ENCODE measurements around the gene CALHM4.

Gene CALHM4

DNA sequence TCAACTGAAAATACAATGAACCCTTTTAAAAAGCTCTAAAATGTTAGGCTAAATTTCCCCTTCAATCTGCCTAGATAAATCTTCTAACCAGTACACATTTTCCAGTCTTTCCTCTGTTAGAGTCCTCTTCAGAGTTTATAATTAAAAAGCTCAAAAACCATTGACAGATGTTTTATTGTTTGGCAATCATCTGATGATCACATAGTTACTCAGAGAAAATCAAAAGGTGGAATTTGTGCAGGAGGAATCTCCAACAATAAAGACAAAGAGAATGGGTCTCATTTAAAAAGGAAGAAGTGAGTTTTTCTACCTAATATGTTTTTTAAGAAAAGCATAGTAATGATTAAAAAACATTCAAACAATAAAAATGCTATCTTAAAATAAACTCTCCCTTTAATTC, 11.1 kb upstream of the CALHM4 start:
- DNase-seq = no peak

DNA sequence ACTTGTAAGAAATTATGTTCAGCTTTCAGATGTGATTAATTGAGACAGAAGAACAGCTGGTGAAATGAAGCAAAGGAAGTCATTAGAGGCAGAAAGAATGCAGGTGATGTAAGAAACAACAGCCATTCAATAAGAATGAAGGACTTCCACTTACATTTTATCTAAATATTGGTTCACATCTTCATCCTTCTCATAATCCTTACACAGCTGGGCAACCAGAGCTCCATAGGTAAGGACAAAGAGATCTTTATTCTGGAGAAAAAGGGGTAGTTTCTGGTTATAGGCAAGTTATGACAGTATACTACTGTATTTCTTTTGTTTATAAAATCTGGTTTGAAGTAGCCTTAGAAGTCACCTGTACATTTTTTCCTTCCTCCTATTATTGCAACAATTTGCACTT, 10.4 kb upstream of the CALHM4 start:
- DNase-seq = no peak

GRCh38 chr6:116545651-116546050, 7.9 kb upstream of the CALHM4 start, which contains the start of gene TRAPPC3L:
Gene TRAPPC3L, minus strand, starts transcription at chr6:116545684. Its CDS starts 170 bp downstream, at chr6:116545514.
- DNase-seq = no peak

DNA sequence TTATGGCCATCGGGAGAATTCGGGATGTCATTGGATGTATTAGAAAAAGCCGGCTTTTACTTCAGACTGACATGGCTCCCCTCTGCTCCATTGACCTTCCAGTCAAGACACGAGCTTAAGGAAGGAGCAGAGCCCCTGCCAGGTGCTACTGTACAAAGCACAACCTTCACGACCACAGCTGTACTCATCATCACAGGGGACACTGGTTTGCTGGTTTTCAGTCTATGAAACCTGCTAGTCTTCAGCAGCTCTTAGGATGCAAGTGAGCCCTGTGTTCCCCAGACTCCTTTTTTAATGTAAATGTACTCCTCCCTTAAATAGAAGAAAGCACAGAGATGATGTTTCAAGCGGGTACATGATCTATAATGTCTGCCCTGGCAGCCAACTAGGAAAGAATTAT, 6.2 kb upstream of the CALHM4 start:
- no peak for DNase-seq

DNA sequence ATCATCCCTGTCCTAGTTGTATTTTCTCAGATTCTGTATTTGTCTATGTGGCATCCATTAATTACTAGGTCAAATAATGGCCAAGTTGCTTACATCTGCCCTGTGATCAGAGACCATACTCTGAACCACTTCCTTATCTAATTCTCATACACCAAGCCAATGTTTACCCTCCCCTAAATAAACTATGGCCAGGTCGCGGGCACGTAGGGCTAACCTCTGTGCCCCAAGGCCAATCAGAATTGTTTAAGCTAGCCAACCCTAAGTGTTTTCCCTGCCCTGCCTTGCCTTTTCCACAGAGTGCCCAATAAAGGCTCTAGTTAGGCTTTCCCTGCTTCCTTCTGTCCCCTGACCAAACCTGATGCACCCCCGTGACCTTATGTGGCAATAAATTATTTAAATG, 2.8 kb upstream of the CALHM4 start:
- DNase-seq = no peak

DNA sequence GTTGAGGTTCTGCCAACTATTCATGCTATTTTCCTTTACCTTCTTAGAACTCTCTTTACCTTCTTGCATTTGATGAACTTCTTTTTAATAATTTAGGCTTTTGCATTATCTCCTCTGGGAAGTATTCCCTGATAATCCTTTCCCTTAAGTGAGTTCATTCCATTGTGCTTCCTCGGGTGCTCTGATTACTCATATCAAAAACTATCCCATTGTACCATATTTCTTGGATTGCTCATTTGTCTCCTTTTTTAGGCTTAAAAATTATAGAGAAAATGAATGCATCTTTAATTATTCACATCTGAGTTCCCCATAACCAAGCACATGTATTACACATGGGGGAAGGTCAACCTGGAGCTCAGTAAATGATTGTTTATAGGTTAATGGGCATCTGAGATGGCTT, 2.5 kb downstream of the CALHM4 start:
- DNase-seq = no peak

DNA sequence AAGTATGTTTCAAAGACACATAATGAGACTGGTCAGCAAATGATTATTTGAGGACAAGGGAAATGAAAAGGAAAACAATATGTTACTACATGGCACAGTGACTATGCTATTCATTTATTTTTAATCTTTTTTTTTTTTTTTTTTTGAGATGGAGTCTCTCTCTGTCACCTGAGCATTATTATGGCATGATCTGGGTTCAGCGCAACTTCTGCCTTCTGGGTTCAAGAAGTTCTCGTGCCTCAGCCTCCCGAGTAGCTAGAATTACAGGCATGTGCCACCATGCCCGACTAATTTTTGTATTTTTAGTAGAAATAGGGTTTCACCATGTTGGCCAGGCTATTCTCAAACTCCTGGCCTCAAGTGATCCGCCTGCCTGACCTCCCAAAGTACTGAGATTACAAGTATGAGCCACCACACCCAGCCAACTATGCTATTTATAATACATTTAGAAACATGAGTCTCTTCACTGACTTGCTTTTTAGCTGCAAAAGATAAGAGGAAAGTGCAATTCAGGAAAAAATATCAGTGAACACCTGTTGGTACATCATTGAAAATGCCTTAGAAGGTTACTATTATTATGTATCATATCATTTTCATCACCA, 3.4 kb downstream of the CALHM4 start:
- DNase-seq = no peak

DNA sequence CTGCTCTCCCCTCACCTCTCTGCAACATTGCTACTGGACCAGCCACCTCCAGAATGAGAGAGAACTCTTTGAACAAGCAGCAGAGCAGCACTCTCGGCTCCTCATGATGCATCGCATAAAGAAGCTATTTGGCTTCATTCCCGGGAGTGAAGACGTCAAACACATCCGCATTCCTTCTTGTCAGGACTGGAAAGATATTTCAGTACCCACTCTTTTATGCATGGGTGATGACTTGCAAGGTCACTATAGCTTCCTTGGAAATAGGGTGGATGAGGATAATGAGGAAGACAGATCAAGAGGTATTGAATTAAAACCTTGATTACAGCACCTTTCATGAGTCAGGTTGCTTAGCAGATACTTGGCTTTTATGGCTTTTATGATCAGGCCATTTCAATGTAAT, 4.3 kb downstream of the CALHM4 start:
- DNase-seq = no peak

DNA sequence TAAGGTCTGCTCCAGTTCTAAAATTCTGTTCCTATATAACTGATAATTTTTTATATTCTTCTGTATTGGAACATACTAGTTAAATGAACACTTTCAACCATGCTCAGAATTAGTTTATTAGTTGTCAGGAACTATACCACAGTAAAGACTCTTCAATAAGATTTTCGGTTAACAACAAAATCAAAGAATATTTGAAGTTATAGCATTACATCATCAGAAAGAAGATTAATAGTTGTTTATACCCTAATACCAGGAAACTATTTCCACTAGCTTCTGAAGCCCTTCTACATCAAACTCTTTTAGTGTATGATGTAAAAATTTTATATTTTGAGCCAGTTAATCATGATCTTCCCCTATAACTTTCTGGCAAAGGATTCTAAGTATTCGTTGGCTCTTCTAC, 6.6 kb downstream of the CALHM4 start:
- no peak for DNase-seq

DNA sequence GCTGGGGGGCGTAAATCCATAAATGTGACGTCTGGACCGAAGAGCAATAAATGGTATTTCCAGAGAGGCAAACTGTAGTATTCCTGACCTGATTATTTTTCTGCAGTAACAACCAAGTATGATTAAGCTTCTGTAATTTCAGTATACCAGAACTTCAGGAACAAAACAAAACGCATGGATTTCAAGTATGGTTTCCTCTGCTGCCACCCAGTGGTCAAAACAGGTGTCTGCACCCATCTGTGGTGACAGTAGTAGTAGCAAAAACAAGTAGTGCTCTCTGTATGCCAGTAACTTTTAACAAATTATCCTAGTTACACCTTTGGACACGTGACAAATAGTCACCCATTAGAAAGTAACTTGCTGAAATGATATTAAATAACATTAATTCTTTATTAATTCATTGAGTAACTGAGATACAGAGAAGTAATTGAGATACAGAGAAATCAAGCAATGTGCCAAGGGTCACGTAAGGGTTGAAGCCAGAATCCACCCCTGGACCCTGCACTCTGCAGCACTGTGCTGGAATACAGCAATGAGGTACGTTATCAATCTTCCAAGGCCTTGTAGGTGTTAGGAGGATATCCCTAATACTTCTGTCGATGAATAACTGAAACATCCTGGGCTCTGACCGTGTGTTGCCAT, 7.9 kb downstream of the CALHM4 start:
- peak; percentile 48 for DNase-seq

- no peak for DNase-seq
Measured at GRCh38 chr6:116562019-116562403, 8.5 kb downstream of the CALHM4 start.

DNA sequence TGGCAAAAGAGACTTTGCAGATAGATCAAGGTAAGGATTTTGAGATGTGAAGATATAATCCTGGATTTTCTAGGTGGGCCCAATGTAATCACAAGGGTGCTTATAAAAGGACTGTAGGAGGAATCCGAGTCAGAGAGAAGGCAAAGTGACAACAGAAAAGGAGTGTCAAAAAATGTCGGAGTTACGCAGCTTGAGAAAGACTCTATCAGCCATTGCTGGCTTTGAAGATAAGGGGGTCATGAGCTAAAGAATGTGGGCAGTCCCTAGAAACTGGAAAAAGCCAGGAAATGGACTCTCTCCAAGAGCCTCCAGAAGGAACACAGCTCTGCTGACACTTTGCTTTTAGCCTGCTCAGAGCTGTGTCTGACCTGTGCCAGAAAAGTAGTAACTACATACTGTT, 9.1 kb downstream of the CALHM4 start:
- DNase-seq = no peak

DNA sequence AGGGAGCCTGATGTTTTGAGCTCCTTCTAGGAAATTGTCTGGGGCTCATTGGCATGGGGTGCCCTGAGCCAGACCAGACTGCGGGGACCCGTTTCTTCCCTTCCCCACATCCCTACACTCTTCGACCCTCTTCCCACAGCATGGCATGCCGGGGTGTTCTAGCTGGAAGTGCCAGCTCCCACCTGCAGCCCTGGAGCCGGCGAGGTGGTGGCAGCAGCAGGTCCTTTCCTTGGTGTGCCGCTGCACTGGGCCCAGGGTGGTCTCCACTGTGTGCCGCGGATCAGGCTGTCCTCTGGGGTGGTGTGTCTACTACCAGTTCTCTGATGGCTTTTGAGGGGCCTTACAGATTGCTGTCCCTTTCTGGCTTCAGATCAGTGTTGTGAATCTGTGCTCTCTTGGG, 10.3 kb downstream of the CALHM4 start:
- DNase-seq = no peak

DNA sequence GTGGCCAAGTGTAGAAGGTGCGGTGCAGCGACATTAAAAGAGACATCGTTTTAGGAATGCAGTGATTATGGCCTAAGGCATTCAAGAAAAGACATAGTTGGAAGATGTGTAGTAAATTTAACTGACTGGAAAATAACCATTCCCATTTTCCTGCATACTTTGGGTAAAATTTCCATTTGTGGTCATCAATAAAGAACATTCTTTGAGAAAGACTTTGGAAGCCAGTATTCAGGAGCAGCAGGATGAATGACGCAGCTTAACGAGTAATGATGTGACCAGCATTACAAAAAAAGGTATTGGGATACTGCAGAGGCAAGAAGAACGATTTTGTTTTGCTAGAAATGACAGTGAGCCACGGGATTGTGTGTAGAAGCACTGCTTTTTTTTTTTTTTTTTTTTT, 10.8 kb downstream of the CALHM4 start:
- no peak for DNase-seq

GRCh38 chr6:116564921-116565872, 11.6 kb downstream of the CALHM4 start:
- DNase-seq = peak; percentile 64

- no peak for DNase-seq
Measured at GRCh38 chr6:116568111-116568510, 14.6 kb downstream of the CALHM4 start.

GRCh38 chr6:116568821-116569755, 15.5 kb downstream of the CALHM4 start:
- DNase-seq = no peak

DNA sequence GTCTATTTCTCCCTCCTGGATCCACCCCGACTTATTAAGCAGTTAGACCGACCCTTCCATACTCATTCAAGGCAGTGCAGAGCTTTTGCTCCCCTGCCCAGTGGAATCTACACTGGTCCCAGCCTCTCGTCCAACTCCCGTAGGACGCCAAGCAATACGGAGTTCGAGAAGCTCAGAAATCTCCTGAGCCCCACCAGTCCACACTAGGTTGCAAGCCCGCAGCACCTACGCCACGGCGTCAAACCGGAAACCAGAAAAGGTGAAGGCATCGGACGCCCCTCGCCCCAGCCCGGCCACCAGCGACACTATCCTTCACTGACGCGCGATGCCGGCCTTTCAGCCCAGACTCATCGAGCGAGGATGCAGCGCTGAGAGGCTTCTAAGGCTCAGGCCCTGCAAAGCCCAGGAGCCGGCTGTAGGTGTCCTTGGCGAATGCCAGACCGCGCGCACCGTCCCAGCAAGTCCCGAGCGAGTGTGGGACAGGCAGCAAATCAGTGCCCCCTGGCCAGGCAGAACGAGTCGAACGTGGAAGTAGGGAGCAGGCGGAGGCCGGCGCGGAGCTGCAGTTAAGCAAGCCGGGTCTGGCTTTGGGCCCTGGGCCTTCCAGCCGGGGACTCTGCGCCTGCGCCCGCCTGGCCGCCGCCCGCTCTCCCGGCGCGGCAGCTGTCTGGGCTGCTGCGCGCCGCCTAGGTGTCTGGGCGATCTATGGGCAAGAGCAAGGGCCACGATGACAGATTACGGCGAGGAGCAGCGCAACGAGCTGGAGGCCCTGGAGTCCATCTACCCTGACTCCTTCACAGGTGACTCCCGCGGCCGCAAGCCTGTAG, 17.5 kb downstream of the CALHM4 start, which contains the start of gene RWDD1:
Gene RWDD1 (plus strand): TSS at position 649 of the 827 bp plus-strand sequence. CDS start 79 bp downstream, at position 728.
- DNase-seq = peak; percentile 94

DNA sequence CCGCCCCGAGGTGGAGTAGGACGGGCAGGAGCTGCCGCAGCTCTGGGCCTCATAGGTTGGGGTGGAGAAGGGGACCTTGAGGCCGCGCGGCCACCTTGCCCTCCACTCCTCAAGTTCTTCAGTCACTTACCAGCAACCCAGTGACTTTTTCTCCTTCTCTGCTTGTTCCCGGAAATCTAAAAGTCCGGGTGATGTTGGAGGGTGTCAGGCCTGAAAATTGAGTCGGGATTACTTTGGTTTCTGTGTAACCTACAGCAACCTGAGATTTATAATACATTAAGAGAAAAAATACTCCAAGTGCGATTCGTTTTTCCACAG, 18.1 kb downstream of the CALHM4 start:
- no peak for DNase-seq

GRCh38 chr6:116572162-116572561, 18.6 kb downstream of the CALHM4 start:
- peak; percentile 40 for DNase-seq

DNA sequence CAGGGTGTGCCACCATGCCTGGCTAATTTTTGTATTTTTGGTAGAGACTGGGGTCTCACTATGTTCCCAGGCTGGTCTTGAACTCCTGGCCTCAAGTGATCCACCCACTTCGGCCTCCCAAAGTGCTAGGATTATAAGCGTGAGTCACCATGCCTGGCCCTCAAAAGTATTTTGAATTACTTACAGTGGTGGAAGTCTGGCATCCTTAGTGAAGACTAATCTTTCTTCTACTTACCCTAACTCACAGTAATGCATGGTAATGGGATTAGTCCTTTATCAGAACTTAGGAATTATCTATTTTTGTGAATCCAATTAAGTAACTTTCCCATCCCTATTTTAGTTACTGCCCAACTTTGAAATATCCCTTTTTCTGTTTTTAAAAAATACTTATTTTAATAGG, 21.7 kb downstream of the CALHM4 start:
- no peak for DNase-seq
